ENCODE measurements around the gene ITPR2.

Gene ITPR2

GRCh38 chr12:26728205-26729050 is 104.6 kb downstream of the ITPR2 start:
- no peak for DNase-seq

GRCh38 chr12:26727482-26728204 is 105.4 kb downstream of the ITPR2 start:
- DNase-seq, result no peak

GRCh38 chr12:26726956-26727355 is 106.0 kb downstream of the ITPR2 start:
- no peak for DNase-seq

GRCh38 chr12:26725276-26725916 is 107.6 kb downstream of the ITPR2 start:
- DNase-seq, result no peak

GRCh38 chr12:26724309-26724702 is 108.7 kb downstream of the ITPR2 start:
- DNase-seq, result no peak

DNA sequence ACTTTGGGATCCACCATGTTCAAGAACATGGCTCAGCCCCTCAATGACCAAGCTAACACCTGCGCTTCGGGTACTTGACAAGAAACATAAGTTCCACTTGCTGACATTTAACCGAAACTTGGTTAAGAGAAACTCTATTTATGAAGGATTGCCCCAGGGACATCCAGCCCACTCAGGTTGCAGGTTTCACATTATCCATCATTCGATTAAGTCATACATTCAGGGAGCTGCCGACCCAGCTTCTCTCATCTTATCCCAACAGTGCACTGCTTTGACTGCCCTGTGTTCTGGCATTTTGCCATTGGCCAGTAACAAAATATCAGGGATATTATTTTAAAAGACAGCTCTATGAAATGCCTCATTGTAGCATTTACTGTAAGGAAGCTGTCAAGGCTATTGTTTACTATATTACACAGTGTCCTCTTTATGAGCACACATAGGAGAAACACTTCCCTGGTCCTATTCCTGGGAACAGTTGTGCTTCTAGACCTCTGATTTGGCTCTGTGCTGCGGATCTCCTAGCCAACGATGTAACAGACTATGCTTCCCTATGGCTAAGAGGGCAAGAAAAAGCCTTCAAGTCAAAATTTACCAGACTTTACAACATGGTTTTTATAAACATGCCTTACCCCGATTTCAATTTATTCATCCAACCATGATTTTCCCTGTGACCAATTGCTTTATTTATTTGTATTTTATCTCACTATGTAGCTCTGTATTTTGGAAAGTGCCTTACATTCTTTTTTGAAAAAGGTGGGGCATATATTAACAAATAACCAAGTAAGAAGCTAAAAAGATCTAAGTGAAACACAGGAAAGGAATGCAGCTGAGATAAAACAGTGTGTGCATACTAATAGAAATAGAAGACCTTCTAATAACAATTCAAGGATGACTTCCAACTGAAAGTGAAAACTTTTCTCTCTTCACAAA is 109.3 kb downstream of the ITPR2 start:
- no peak for DNase-seq

GRCh38 chr12:26721800-26722199 is 111.2 kb downstream of the ITPR2 start:
- no peak for DNase-seq

DNA sequence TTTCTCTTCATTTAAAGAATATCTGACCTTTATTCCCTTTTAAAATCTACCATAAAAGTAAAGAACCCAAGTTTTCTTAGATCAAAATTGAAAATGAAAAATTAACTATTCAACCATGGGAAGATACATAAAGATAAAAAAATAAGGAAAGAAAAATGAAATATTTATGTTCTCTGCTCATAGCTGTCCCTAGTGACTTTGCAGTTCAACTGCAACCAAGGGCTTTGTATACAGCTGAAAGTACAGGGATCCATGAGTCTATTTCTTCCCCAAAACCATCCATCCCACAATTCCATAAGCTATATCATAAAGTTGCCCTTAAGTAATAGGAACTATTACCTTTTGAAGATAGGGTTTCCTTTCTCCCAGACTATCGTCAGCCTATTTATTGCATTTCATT is 113.1 kb downstream of the ITPR2 start:
- DNase-seq, result no peak

DNA sequence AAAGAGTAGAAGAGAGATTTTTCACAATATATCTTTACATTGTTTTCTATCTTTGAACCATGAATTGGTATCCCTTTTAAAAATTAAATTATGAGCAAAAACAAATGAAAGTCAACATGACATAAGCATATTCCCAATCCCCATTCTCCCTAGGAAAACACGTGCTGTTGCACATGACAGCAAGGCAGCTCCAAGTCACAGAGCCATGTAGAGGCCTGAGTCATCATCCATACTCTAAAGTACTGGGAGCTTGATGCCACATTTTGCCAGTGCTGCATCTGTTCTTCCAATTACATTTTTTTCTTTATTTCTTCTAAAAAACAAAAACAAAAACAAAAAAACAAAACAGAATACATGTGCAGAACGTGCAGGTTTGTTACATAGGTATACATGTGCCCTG is 115.2 kb downstream of the ITPR2 start:
- no peak for DNase-seq

GRCh38 chr12:26715232-26715631 is 117.8 kb downstream of the ITPR2 start:
- no peak for DNase-seq

- DNase-seq, result no peak
Measured at GRCh38 chr12:26713885-26714383, 119.1 kb downstream of the ITPR2 start.

DNA sequence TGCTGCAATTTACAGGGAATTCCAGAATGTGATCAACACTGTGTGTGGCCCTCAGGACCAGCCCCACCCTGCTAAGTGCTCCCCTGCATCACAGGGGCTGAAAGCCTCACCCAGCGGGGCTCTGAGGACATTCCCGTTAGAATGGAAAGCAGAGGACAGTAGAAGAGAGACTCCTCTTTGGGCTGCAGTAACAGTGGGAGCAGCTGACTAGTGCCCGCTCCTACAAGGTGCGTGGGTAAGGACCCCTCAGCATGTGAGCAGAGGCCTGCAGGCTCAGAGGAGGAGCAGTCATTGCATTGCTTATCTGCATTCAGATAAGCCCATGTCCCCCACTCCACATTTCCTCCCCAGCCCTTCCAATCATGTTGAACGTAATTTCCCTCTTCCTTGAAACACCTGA is 120.1 kb downstream of the ITPR2 start:
- no peak for DNase-seq

GRCh38 chr12:26711569-26711968 is 121.4 kb downstream of the ITPR2 start:
- no peak for DNase-seq

DNA sequence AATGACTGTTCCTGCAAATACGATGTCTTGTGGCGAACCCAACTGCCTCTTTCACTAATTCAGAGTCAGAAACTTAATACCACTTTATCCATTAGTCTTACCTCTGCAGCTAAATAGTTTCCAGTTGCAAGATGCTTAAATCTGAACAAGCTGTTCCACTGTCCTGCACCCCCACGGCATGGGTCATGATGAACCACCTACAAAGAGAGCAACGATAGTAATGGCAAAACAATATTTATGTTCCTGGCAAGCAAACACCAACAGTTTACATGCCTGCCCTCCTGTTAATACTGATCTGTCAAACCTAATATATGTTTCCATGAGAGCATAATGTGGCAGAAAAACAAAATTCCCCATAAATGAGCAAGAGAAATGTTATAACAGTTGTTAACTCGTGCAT is 121.9 kb downstream of the ITPR2 start:
- no peak for DNase-seq

- DNase-seq, result no peak
Measured at GRCh38 chr12:26705851-26706250, 127.1 kb downstream of the ITPR2 start.

- no peak for DNase-seq
Measured at GRCh38 chr12:26704684-26705460, 128.1 kb downstream of the ITPR2 start.

- DNase-seq, result no peak
Measured at GRCh38 chr12:26704214-26704613, 128.8 kb downstream of the ITPR2 start.

- no peak for DNase-seq
Measured at GRCh38 chr12:26702741-26703140, 130.3 kb downstream of the ITPR2 start.

GRCh38 chr12:26701604-26702215 is 131.3 kb downstream of the ITPR2 start:
- DNase-seq, result no peak

DNA sequence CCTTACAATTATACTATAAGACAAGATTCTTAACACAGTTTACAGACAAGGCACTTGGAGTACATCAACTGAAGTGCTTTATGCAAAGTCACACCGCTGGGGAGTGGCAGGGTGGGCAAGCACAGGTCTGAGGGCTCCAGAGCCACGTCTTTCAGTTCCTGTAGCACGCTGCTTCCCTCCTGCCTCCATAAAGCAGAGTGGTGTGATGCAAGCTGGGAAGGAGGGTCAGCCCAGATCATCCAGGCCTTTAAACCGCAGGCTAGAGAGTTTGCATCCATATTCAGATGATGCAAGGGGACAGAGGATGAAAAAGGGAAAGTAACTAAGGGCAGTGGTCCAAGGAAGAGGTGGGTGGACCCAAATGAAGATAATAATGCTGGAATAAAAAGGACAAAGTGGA is 132.6 kb downstream of the ITPR2 start:
- no peak for DNase-seq

GRCh38 chr12:26699237-26699636 is 133.8 kb downstream of the ITPR2 start:
- no peak for DNase-seq
